Esophagus squamous epithelium (tissue), 4 donors: Measurements from ENCODE around the gene SH2D3A.

ENCODE experiments used
- CTCF ChIP-seq, 6 experiments: fragments of 450-650 bp in 4 of 6; fragments of 200-600 bp in 2 of 6; sonication (generic) in 2 of 6; IDR thresholded peaks; one replicate each; pipeline ENCODE4 v1.5.1; 2016 to 2019; ENCODE audit warnings: antibody characterized with exemption in 6 of 6, mild to moderate bottlenecking in 4 of 6, moderate library complexity in 4 of 6
- POLR2A ChIP-seq, 4 donors: fragments of 450-650 bp; IDR thresholded peaks; one replicate each; pipeline ENCODE4 v1.6.1; 2017; ENCODE audit warnings: antibody characterized with exemption in 4 of 4, mild to moderate bottlenecking in 4 of 4, moderate library complexity in 3 of 4

GRCh38 chr19:6811378-6811777 lies 44.1 kb upstream of the SH2D3A start:
- TF ChIP-seq CTCF (IDR thresholded peaks at IDR 0.05) (no peak), POLR2A (IDR thresholded peaks at IDR 0.05) (no peak)
